A549 (cell line): Measurements from ENCODE around the gene CDC20. TPM values are rescaled to one million over a fixed set of nuclear protein-coding genes. Genes with fewer than 3 reads are reported as not detected.
A peak's percentile ranks its signal among the peaks of the same experiment; 100 is the strongest.

Experiments
- ATAC-seq, 2 experiments: fragments of 200-7000 bp in 1 of 2; fragments of >200 bp in 1 of 2; cut with Nextera tagmentation in 1 of 2; cut with Tn5 transposase in 1 of 2; 3 replicates each; pipeline versions ENCODE4 v1.8.0 to v1.9.1; 2018 to 2020; ENCODE audit warnings: mild to moderate bottlenecking in 1 of 2, moderate library complexity in 1 of 2
- CTCF ChIA-PET: fragments of 300-600 bp; sonication (Branson Sonifier 250); formaldehyde crosslinking; extraction: SDS; loops from one replicate; lab custom pipeline; 2021; ENCODE audit warnings: antibody characterized with exemption, inconsistent platforms; lab: Yijun Ruan, JAX
- POLR2A ChIA-PET: fragments of 350-600 bp; formaldehyde crosslinking; extraction: SDS; loops from one replicate; lab custom pipeline; 2021; ENCODE audit warnings: antibody characterized with exemption, inconsistent platforms; lab: Yijun Ruan, JAX
- DNase-seq, 2 experiments: peaks; one replicate each; pipeline versions ENCODE4 v3.0.0 to v3.0.0-alpha.2; 2011 to 2016; ENCODE audit warnings: low read depth in 1 of 2, low spot score in 1 of 2
- FAIRE-seq: peaks from 2 replicates; lab custom pipeline; 2011; peaks lifted over from hg19 to GRCh38; lab: Jason Lieb, UNC
- H3K27ac ChIP-seq, 2 experiments: fragments of >200 bp; sonication (Bioruptor Twin); formaldehyde crosslinking; 3 replicates each; pipeline ENCODE4 v1.5.1; 2016 to 2017
- H3K4me1 ChIP-seq: fragments of >200 bp; sonication (Bioruptor Twin); formaldehyde crosslinking; 3 replicates; pipeline ENCODE4 v1.6.1; 2016
- H3K4me2 ChIP-seq: fragments of >200 bp; sonication (Bioruptor Twin); formaldehyde crosslinking; 3 replicates; pipeline ENCODE4 v1.6.1; 2016
- H3K4me3 ChIP-seq: fragments of >200 bp; sonication (Bioruptor Twin); formaldehyde crosslinking; 3 replicates; pipeline ENCODE4 v1.5.1; 2016
- H3K9me3 ChIP-seq: fragments of >200 bp; sonication (Bioruptor Twin); formaldehyde crosslinking; 3 replicates; pipeline ENCODE4 v1.6.1; 2016
- BHLHE40 ChIP-seq: IDR thresholded peaks from 2 replicates; pipeline ENCODE4 v1.6.1; 2012; ENCODE audit warnings: low read depth, low read length, inconsistent platforms
- CHD2 ChIP-seq: fragments of 150-350 bp; IDR thresholded peaks from 2 replicates; pipeline ENCODE4 v1.6.1; 2014; ENCODE audit warnings: low read length; ENCODE audit not compliant: partially characterized antibody
- CTCF ChIP-seq: fragments of >200 bp; sonication (Bioruptor Twin); formaldehyde crosslinking; IDR thresholded peaks from 3 replicates; pipeline ENCODE4 v1.5.1; 2016
- EHMT2 ChIP-seq: fragments of 200-600 bp; sonication (generic); IDR thresholded peaks from 2 replicates; pipeline ENCODE4 v1.6.1; 2016; ENCODE audit warnings: antibody characterized with exemption, low read depth, mild to moderate bottlenecking, moderate library complexity
- ELK1 ChIP-seq: fragments of 150-350 bp; IDR thresholded peaks from 2 replicates; pipeline ENCODE4 v1.6.1; 2014; ENCODE audit warnings: low read depth, mild to moderate bottlenecking, low read length
- HDAC2 ChIP-seq: fragments of 200-600 bp; sonication (generic); IDR thresholded peaks from 2 replicates; pipeline ENCODE4 v1.6.1; 2016
- JUN ChIP-seq, 2 experiments: fragments of >200 bp; sonication (Bioruptor Twin); formaldehyde crosslinking; IDR thresholded peaks; 2 replicates in 1 of 2; 3 replicates in 1 of 2; pipeline ENCODE4 v1.6.1; 2016 to 2017
- JUNB ChIP-seq: fragments of >200 bp; sonication (Bioruptor Twin); formaldehyde crosslinking; IDR thresholded peaks from 2 replicates; pipeline ENCODE4 v1.6.1; 2016
- KDM5A ChIP-seq: fragments of 200-600 bp; sonication (generic); IDR thresholded peaks from 2 replicates; pipeline ENCODE4 v1.6.1; 2016; ENCODE audit warnings: antibody characterized with exemption, mild to moderate bottlenecking
- MYC ChIP-seq: IDR thresholded peaks from 2 replicates; pipeline ENCODE4 v1.6.1; 2012; ENCODE audit warnings: mild to moderate bottlenecking, inconsistent platforms, low read length, improper control_type of control experiment, borderline replicate concordance
- PBX3 ChIP-seq: IDR thresholded peaks from 2 replicates; pipeline ENCODE4 v1.6.1; 2012
- POLR2A ChIP-seq: IDR thresholded peaks from 2 replicates; pipeline ENCODE4 v1.6.1; 2012; ENCODE audit warnings: mild to moderate bottlenecking, low read length
- RCOR1 ChIP-seq: fragments of 150-350 bp; IDR thresholded peaks from 2 replicates; pipeline ENCODE4 v1.6.1; 2014; ENCODE audit warnings: antibody characterized with exemption, low read length, low read depth
- REST ChIP-seq: fragments of 200-600 bp; sonication (generic); IDR thresholded peaks from 2 replicates; pipeline ENCODE4 v1.6.1; 2016; ENCODE audit warnings: antibody characterized with exemption, mild to moderate bottlenecking, moderate library complexity
- RNF2 ChIP-seq: fragments of 200-600 bp; sonication (generic); IDR thresholded peaks from 2 replicates; pipeline ENCODE4 v1.6.1; 2016; ENCODE audit warnings: low read depth, mild to moderate bottlenecking, antibody characterized with exemption, moderate library complexity, borderline replicate concordance
- TFCP2L1 ChIP-seq: fragments of 250-450 bp; sonication (Bioruptor Pico); IDR thresholded peaks from 2 replicates; pipeline ENCODE4 v1.5.0; 2021; ENCODE audit warnings: mild to moderate bottlenecking
- TP53 ChIP-seq: fragments of 250-450 bp; sonication (Bioruptor Pico); IDR thresholded peaks from 2 replicates; pipeline ENCODE4 v1.5.0; 2021; ENCODE audit warnings: mild to moderate bottlenecking, moderate library complexity
- ZC3H11A ChIP-seq: fragments of 450-650 bp; IDR thresholded peaks from 2 replicates; pipeline ENCODE4 v1.6.1; 2014; ENCODE audit warnings: antibody characterized with exemption, mild to moderate bottlenecking
- WGBS: methylation state at CpG from one replicate; pipeline ENCODE4 v1.1.6; 2017; ENCODE audit errors: missing lambda C conversion rate; 5-methylcytosine and 5-hydroxymethylcytosine counted together
- polyA minus RNA-seq: library from RNA; depleted of rRNA, polyadenylated mRNA; stranded (reverse); fragments of >200 nt; gene quantifications from 2 replicates; pipeline ENCODE4 v1.2.3, GENCODE V29; 2011; rRNA and poly(A)+ RNA removed
- polyA plus RNA-seq, 4 experiments: library from polyadenylated mRNA; depleted of rRNA in 3 of 4; stranded (reverse); fragments of >200 nt; fragmentation: RNase III in 1 of 4; extraction: RNeasy Plus Mini Kit Qiagen cat#74134 plus additional on column Dnase treatment in 1 of 4; gene quantifications; 2 replicates in 3 of 4; 3 replicates in 1 of 4; pipeline ENCODE4 v1.2.3, GENCODE V29; 2011 to 2017

CDC20 gene
- 73.8 and 91.5 TPM in 2 replicates for polyA plus RNA-seq (2011; rRNA removed)
- 287 and 317 TPM in 2 replicates for polyA plus RNA-seq (2012; cell fraction: cytosol; rRNA removed)
- 359 and 455 TPM in 2 replicates for polyA plus RNA-seq (2012; cell fraction: nucleus; rRNA removed)
- polyA plus RNA-seq (2017; fragmentation: RNase III; extraction: RNeasy Plus Mini Kit Qiagen cat#74134 plus additional on column Dnase treatment), result 106 to 141 TPM (median 116 TPM) in 3 replicates
- 147 and 162 TPM in 2 replicates for polyA minus RNA-seq

GRCh38 chr1:43358746-43359693 is at the start of gene CDC20:
TSS of gene CDC20 (plus strand) at chr1:43358981. CDS start at chr1:43359216, 235 bp downstream.
- peak; percentile 91 to 96 for ATAC-seq
- ChIA-PET POLR2A (interaction anchor here (0.5 to 2.6 kb wide), 12 partner anchors 9 to 587 kb away, joined by 3 to 37 read pairs (median 5); partner anchors contain the start of genes ELOVL1, MED8 and SZT2), CTCF (interaction anchor here (0.8 to 3.3 kb wide), 6 partner anchors 11 to 193 kb away, joined by 3 to 9 read pairs (median 3); no protein-coding TSS in a partner anchor)
- Histone ChIP-seq H3K4me1 (peaks cover 41% of the 10 kb centered on the region), H3K9me3 (no peaks in the 10 kb centered on the region), H3K27ac (peak within 1 kb of the TSS; percentile 92 to 97), H3K4me2 (peak within 1 kb of the TSS; percentile 91), H3K4me3 (peak within 1 kb of the TSS; percentile 62)
- TF ChIP-seq RCOR1 (no peak), EHMT2 (no peak), ELK1 (no peak), REST (peak; percentile 88), TFCP2L1 (no peak), BHLHE40 (no peak), KDM5A (peak; percentile 81), CTCF (no peak), JUN (IDR thresholded peaks at IDR 0.05) (peak in 1 of 2 experiments; percentile 50; a peak in 2 of 5 replicates), RNF2 (no peak), PBX3 (no peak), ZC3H11A (no peak), POLR2A (peak; percentile 42; the same call in 1 of the 2 replicates), TP53 (no peak), MYC (no peak), HDAC2 (no peak), CHD2 (peak; percentile 91), JUNB (no peak)
- 10% methylated on average over 2 of the region's 59 CpGs for WGBS
- DNase-seq, result peak; percentile 68 to 95
- no peak for FAIRE-seq
